Measurements from ENCODE around the gene USP6NL.
"Not testable (repeated sequence)": the region's sequence is repeated elsewhere in the genome, so short reads cannot be mapped to it uniquely, and the experiment has no call there.

DNA sequence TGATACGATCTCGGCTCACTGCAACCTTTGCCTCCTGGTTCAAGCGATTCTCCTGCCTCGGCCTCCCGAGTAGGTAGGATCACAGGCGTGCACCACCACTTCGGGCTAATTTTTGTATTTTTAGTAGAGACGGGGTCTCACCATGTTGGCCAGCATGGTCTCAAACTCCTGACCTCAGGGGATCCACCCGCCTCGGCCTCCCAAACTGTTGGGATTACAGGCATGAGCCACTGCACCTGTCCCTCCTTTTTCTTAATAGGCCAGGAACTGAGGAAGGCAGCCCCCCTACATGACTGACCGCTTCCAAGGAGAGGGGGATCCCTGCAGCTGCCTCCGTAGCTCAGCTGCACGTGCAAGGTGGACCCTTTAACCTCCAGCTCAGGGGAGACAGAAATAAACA, 175.0 kb downstream of the USP6NL start:
- not testable (repeated sequence) for TF ChIP-seq CTCF, POLR2A (IDR thresholded peaks at IDR 0.05)
